ENCODE data around the gene DBT.
"Not testable (repeated sequence)": the region's sequence is repeated elsewhere in the genome, so short reads cannot be mapped to it uniquely, and the experiment has no call there.

Gene DBT

DNA sequence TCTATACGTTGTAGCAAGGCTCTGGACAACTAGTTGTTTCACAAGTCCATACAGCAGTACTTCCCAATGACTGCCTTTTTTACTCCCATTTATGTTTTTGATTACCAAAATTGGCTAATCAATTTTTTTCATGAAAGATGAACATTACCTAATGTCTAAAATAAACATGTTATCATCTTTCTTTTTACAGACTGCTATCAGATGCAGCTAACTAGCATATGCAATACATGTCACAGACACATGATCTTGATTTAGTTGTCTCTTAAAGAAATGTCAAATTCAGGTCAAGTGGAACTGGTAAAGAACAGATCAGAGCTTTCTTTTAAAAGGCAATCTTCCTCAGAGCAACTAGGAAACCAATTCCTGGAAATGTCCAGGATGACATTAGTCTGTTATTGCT lies 630 bp upstream of the DBT start:
- no peak for DNase-seq

DNA sequence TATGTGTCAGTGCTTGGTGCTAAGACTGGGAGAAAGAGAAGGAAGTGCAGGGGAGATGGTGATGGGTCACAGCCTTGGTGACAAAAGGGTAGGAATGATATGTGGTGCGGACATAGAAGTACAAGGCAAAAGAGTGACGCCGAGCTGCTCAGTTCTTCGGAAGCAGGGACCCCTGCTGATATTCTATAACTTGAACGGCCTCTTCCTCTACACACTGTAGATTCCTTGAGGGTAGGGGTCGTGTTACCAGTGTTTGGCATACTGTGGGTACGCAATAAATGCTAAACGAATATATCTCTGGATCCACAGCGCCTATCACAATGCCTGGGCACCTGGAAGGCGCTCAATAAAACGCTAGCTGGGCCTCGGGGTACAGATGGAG lies 488 bp downstream of the DBT start:
- no peak for DNase-seq

DNA sequence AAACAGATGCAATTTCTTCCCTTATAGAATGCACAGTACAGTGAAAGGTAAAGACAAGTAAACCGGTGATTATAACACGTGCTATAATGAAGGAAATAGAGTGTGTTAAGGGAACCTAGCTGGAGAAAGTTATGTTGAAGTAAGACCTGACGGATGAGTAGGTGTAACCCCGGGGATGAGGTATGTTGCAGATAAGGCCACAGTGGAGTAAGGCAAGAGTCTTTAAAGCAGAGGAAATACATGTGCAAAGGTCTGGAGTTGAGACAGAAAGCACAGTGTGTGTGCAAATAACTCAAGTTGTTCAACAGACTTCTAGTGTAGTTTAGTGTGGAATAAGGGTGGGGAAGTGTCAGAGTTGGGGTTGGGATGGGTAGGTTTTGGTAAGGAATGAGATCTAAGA lies 2.9 kb downstream of the DBT start:
- no peak for DNase-seq

DNA sequence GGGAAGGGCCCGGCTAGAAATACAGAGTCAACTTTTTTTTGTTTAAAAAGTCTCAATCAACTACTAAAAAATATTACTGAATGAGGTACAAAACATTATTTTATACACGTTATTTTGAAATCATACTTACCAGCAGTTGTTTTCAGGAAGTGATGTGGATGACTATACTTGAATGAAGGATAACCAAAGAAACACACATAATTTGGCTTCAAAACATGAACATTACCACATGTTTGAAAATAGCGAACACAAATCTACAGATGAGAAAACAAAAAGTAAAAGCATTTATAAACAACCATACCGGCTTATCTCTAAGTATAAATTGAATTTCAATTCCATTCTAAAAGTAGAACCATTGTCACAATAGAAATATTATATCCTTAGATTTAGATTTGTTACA lies 9.0 kb downstream of the DBT start:
- no peak for DNase-seq

DNA sequence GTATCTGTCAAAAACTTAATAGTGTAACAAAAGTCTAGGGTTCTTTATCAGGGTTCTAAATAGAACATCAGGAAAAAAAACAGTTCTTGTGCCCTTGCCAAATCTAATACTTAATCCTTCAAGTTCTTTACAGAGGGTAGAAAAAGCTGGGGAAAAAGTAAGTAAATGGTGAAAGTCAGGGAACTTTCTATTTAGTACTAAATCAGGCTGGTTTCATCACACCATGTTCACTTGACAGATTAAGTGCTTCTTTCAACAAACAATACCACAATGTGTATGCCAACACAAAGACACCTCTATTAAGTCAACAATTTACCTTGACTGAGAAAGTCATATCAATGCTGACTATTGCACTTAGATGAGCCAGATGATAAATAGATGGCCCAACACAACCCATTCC lies 9.7 kb downstream of the DBT start:
- no peak for DNase-seq

DNA sequence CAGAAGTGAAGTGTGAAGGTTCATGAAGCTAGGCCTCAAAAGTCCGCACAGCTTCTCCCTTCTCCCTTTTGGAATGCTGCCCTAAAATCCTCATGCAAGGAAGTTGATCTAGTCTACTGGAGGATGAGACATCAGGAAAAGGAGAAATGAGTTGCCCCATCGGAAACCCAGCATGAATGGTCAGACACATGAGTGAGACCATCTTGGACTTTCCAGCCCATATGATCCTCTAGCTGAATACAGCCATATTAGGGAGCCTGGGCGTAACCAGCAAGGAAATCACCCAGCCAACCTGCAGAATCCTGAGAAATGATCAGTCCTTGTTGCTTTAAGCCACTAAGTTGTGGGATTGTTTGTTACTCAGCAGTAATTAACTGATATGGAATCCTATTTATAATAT lies 12.5 kb downstream of the DBT start:
- no peak for DNase-seq

DNA sequence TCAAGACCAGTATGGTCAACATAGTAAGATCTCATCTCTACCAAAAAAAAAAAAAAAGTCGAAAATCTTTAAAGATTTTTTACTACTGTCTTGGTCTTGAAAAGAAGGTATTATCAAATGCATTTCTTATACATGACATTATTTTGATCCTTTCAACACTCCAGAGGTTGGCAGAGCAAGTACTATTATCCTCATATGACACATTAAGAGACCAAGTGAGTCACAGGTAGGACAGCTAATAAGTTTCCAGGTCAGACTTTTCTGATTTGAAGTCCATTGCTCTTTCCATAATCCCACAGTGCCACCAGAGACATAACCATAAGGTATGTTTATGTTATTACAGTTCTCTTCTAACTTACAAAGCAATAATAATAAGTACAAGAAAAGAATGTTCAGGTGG lies 15.2 kb downstream of the DBT start:
- no peak for DNase-seq

DNA sequence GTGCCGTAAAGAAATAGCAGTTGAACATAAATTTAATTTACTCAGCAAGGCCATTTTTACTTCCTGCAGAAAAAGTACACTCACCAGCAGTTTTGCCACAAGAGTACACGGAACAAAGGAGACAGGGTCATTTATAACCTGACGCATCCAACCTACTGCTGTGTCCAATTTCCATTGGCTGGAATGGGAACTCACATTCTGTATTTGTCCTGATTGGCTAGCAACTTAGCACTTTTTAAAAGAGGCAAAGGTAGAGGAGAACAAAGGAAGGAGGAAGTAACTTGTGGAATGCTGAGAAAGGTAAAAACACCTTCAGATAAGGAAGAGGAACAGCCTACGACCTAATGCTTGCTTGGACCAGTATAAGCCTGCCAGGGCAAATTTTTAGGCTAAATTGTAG lies 16.1 kb downstream of the DBT start:
- not testable (repeated sequence) for DNase-seq

DNA sequence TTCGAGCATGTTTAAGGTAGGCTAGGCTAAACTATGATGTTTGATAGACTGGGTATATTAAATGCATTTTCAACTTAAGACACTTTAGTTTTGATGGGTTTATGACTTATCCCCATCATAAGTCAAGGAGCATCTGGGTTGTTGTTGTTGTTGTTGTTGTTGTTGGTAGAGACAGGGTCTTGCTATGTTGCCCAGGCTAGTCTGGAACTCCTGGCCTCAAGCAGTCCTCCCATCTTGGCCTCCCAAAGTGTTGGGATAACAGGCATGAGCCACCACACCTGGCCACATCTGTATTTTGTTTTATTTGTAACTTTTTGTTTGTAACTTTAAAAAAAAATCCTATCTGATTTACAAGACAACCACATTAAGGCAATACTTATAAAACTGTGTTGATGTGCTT lies 17.5 kb downstream of the DBT start:
- no peak for DNase-seq

DNA sequence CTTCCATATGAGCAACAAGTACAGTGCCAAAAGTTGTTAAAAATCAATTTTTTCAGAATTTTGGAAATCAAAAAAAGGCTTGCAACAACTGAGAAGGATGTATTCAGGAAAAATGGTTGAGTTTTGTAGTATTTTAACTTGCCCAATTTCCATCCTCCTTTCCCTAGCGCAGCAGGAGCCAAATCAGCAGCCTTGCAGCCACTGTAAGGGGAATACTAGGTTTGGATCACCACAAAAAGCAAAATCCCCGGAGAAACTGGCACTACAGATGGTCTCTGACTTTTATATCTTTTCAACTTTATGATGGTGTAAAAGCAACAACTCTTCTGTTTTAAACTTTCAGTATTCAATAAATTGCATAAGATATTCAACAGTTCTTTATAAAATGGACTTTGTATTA lies 17.9 kb downstream of the DBT start:
- no peak for DNase-seq

DNA sequence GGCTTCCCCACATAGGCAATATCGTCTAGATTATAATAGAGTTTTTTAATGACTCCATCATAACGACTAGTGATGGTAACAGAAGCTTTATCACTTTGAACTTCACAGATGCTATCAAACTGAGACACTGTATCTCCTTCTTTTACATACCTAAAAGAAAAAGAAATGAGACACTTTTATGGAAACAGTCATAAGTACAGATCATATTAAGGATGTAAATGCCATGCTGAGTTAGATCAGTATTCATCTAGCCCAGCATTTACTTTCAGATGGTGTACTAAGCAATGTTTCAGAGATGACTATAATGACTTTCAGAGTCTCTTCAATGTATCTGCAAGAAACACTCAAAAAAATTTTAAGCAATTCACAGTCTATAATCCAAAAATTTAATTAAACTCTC lies 18.9 kb downstream of the DBT start:
- no peak for DNase-seq

DNA sequence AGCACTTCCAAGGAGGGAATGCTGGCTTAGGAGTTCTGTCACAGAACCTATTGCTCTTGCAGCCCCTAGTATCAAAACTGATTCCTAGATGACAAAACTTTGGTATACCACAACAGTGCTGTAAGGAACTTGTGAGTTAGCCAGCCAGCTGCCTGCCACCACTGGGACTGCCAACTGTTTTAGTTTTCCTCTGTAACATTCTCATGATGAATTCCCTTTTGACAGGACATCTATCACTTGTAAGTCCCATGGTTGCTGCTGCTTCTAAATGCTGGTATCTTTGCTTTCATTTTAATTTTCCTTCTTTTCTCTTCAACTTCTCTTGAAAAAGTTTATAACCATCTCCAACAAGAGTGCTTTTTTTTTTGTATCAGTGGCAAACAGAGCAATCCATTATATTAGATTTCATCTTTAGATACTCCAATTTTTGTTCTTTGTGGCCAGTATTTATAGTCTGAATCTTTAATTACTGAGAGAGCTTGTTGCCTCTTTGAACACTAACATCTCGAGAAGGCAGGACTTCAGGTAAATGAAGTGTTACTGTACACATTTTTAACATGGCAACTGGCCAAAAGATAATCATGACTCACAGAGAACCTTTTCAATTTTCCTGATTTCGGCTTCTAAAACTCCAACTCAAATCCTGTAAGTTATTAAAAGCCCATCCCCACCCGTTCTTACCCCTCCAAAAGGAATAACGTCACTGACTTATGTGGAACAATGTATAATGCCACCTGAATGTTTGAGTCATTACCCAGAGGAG lies 19.8 kb downstream of the DBT start:
- no peak for DNase-seq

DNA sequence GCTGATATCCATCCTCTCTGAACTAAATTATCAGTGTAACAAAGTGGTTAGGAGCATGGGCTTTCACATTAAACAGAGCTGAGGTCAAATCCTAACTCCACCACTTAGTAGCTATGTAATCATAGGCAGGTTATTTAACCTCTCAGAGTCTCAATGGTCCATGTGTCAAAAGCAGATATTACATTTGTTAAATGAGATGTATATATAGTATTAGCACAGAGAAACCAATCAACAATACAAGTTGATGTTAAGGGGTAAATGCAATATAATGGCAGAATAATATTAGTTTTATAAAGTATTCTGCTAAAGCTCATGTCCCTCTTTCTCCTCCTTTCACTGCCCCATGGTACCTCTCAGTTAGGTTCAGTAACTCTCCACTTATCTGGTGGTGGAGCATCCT lies 27.2 kb downstream of the DBT start:
- no peak for DNase-seq

DNA sequence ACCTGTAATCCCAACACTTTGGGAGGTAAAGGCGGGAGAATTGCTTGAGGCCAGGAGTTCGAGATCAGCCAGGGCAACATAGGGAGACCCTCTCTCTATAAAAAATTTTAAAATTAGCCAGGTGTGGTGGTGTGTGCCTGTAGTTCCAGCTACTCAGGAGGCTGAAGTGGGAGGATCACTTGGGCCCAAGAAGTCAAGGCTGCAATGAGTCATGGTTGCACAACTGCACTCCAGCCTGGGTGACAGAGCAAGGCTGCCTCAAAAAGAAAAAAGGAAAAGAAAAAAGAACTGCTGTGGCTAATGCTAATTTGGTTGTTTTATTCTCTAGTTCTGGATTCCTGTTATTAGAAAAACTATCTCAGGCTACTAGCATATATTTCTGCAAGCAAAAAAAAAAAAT lies 29.8 kb downstream of the DBT start:
- DNase-seq: no peak

DNA sequence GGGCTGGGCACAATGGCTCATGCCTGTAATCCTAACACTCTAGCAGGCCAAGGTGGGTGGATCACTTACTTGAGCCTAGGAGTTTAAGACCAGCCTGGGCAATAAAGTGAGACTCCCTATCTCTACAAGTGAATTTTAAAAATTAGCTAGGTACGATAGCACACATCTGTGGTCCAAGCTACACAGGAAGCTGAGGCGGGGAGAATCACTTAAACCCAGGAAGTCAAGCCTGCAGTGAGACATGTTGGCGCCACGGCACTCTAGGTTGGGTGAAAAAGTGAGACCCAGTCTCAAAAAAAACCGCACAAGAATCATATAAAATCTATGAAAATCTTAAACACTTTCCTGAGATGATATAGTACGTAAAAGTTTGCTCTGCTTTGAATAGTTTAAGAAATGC lies 30.2 kb downstream of the DBT start:
- DNase-seq: no peak

DNA sequence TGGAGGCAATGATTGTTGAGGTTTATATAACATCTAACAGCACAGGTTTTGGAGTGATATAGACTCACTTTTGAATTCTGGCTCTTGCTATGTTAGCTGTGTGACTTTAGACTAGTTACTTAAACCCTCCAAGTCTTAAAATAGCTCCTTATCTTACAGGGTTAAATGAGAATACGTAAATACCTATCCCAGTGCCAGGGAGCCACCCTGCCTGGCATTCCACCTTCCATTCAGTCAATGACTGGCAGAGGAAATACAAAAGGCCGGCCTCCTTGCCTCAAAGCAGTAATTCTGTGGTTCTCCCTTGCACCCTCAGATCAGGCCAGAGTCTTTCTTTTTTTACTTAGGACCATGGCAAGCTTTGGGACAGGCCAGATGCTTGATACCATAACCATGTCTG lies 31.8 kb downstream of the DBT start:
- DNase-seq: no peak

DNA sequence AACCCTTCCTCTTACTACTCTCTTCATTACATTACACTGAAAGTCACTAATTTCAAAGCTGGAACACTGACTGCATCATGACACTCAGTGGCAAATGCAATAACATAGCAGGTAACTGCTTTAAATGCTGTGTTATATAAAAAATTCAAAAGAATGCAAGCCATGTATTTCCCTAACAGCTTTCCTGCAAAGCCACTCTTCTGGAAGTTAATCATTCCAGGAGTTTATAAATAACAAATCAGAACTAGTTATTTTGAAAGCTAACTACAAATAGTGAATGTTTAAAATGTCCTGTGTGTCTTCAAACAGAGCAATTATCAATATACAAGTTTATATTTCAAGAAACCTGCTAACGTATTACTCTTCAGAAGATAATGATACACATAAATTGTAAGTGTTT lies 34.5 kb downstream of the DBT start:
- no peak for DNase-seq

DNA sequence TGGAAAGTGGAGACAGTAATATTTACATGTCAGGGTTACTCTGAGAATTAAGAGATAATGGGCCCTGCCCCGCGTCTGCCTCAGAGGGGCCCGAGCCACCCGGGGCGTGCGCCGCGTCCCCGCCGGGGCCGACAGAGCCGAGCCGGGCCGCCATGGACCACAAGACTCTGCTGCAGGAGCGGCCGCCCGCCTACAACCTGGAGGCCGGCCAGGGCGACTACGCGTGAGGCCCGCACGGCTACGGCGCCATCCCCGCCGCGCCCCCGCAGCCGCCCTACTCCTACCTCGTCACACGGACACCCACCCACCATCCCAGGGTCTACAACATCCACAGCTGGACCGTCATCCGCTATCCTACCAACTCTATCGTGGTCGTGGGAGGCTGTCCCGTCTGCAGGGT lies 36.5 kb downstream of the DBT start:
- no peak for DNase-seq

DNA sequence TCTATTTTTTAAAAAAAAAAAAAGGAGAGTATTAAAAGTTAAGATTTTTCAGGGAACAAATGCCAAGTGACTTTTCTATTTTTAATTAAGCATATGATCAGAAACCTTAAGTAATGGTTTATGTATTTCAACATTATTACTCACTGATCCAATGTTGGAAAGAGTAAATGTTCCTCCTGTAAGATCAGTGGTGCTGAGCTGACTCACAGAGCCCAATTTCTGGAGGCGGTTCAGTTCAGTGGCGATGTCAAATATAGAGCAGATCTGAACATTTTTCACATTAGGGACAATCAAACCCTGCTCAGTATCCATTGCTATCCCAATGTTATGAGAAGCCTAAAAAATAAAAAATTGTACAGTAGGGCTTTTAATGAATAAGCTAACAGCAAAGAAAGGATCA lies 43.3 kb downstream of the DBT start:
- no peak for DNase-seq

DNA sequence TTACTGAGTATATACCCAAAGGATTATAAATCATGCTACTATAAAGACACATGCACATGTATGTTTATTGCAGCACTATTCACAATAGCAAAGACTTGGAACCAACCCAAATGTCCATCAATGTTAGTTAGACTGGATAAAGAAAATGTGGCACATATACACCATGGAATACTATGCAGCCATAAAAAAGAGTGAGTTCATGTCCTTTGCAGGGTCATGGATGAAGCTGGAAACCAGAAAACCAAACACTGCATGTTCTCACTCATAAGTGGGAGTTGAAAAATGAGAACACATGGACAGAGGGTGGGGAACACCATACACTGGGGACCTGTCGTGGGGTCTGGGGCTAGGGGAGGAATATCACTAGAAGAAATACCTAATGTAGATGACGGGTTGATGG lies 44.0 kb downstream of the DBT start:
- DNase-seq: not testable (repeated sequence)

DNA sequence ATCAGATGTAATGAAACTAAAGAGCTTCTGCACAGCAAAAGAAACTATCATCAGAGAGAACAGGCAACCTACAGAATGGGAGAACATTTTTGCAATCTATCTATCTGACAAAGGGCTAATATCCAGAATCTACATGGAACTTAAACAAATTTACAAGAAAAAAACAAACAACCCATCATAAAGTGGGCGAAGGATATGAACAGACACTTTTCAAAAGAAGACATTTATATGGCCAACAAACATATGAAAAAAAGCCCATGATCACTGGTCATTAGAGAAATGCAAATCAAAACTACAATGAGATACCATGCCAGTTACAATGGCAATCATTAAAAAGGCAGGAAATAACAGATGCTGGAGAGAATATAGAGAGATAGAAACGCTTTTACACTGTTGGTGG lies 44.5 kb downstream of the DBT start:
- not testable (repeated sequence) for DNase-seq

DNA sequence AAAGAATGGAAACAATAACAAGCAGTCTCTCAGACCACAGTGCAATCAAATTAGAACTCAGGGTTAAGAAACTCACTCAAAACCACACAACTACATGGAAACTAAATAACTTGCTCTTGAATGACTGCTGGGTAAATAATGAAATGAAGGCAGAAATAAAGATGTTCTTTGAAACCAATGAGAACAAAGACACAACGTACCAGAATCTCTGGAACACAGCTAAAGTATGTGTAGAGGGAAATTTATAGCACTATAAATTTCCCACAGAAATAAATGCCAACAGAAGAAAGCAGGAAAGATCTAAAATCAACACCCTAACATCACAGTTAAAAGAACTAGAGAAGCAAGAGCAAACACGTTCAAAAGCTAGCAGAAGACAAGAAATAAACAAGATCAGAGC lies 46.9 kb downstream of the DBT start:
- DNase-seq: not testable (repeated sequence)

DNA sequence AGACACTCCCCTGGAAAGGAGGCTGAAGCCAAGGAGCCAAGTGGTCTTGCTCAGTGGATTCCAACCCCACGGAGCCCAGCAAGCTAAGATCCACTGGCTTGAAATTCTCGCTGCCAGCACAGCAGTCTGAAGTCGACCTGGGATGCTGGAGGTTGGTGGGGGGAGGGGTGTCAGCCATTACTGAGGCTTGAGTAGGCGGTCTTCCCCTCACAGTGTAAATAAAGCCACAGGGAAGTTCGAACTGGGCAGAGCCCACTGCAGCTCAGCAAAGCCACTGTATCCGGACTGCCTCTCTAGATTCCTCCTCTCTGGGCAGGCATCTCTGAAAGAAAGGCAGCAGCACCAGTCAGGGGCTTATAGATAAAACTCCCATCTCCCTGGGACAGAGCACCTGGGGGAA lies 49.6 kb downstream of the DBT start:
- DNase-seq: not testable (repeated sequence)

DNA sequence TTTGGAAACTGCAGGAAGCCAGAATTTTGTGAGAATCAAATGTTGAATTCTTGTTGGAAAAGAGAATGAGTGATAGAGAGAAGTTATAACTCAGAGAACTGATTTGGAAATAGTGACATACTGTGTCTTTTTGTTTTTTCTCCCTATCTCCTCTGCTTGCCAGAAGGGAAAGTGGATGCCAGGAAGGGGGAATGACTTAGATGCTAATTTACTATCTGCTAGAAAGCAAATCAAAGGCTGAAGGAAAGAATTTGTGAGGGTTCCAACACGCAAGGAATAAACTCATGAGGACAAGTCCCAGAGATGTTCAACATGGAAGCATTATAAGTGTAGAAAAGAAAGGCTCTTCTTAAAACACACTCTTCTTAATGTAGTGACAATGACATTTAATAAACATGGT lies 51.0 kb downstream of the DBT start:
- DNase-seq: no peak

DNA sequence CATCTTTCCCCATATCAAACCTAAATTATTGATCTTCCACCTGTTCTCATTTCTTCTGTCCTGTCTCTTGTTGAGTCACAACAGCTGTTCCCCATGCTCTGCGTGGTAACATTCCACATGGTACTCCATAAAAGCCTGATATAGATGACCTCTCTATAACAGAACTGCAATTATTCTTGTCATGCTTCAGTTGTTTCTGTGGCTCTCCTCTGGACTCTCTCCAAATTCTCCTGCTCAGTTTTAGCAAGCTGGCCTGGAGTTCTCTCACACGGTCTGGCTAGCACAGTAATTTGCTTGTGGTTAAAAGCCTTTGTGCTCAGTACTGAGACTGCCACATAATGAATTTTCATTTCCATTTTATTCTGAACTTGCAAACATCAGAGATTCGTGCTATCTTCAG lies 61.0 kb downstream of the DBT start:
- DNase-seq: peak; percentile 55

DNA sequence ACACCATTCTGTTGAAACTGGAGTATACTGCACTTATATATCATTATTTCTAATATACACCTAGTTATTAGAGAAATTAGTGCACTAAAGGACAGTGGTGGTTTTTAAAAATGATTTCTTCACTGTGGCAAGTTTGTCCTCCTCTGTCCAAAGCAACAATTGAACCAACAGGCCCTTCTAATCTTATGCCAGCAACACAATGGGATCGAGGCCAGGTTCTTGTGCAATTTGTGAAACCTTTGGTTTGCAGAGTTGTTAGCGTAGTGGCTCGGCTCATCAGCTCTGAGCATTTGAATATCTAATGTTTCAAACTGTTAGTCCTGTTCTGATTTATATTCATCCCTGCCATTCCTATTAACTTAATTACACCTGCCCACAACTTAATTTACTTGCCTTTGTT lies 61.7 kb downstream of the DBT start:
- DNase-seq: no peak
